NCI-H2196 (cell line): ENCODE data around the gene TAOK3.
A peak's percentile ranks its signal among the peaks of the same experiment; 100 is the strongest.
"Not testable (repeated sequence)": the region's sequence is repeated elsewhere in the genome, so short reads cannot be mapped to it uniquely, and the experiment has no call there.

Experiments used
- DNase-seq: peaks from one replicate; lab custom pipeline; 2025; ENCODE audit not compliant: unreplicated experiment; lab: John Stamatoyannopoulos, UW

TAOK3 gene

DNA sequence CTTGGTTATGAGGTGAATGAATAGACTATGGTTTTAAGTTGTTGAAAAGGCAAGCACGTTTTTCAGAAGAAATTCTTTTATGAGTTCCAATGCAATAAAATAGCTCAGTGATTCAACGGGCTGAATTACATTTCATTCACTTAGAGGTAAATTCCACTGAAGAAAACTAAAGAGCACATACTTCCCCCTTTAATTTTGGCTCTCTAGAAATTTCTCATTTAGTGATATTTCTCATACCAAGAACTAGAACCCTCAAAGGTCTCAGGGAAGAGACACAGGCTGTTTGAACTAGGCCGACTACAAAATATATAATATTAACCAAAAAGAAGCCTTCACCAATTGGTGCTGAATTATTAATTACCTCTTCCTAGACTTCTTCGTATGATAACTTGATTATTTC lies 68.6 kb downstream of the TAOK3 start:
- no peak for DNase-seq

DNA sequence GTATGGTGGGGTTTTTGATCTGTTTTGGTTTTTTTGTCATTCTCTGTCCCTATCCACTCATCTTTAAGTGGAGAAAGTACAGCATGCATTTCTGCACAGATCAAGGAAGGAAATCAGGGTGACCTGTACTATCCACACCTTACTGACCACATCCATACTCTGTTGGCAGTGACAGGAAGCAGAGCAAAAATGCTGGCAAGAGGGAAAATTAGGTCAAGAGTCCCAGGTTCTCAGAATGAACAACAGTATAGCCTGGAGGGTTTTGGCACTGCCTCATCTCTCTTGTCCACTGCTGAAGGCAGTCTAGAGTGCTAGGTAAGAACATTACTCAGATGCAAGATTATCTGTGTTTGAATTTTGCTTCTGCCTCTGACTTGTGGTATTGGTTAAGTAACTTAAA lies 70.7 kb downstream of the TAOK3 start:
- peak; percentile 16 for DNase-seq

DNA sequence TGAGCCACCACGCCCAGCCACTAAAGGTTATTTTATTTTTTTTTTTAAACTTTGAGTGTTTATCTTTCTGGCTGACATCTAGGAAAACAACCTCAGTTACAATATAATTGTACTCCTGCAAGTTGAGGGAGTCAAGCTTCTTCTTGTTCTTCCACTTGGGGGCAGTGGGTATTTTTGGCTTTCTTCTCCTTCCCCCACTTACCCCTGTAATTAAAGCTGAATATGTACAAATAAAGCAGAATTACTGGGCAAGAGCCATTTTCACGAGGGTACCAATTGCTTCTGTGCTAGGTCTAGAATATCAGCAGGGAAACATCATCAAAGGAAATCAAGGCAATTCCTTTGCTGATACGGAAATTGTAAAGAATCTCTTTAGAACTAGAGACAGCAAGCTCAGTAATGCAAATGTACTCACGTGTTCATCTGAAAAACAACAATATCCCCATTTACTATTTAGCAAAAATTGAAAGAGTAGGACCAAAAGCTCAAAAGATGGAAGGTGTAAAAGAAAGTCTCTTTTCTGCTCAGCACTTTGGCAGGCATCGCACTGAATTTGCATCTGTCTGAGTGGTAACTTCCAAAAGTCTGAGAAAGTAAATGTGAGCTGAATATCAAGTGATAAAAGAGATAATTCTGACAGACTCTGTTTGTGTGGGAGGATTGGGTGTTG lies 72.8 kb downstream of the TAOK3 start:
- DNase-seq = no peak

DNA sequence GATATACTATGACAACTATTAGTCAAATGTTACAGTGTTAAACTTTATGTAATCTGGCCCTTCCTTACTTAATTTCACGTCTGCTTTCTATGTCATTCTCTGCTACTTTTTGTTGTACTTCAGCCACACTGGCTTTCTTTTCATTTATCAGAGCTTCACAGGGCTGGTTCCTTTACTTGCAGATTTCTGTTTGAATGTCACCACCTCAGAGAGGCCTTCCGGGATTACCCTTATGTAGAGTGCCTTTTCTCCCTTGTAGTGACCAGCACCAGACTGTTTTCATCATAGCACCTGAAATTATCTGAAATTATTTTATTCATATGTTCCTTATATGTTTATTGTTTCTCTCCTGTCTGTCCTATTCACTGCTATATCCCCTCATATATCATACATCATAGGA lies 75.4 kb downstream of the TAOK3 start:
- no peak for DNase-seq

GRCh38 chr12:118292836-118293235 lies 79.9 kb downstream of the TAOK3 start:
- no peak for DNase-seq

DNA sequence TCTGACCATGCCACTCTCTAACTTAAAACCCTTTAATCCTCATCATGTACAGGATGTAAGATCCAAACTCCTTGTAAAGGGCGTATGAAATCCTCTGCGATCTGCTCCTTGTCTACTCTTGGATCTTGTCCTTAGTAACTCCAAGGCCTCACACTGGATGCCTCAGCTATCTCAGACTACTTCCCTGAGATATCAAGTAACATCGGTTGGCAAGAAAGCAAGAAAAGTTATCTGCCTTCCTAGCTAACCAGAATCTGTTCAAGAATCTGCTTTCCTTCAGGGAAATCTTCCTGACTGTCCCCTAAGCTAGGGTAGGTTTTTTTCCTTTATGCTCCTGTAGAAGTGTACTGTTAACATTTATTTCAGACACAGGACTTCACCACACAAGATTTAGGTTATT lies 82.6 kb downstream of the TAOK3 start:
- peak; percentile 1 for DNase-seq

GRCh38 chr12:118288174-118288573 lies 84.5 kb downstream of the TAOK3 start:
- no peak for DNase-seq

- no peak for DNase-seq
These were observed 85.0 kb downstream of the TAOK3 start for GRCh38 chr12:118287728-118288127.

GRCh38 chr12:118282767-118283166 lies 89.9 kb downstream of the TAOK3 start:
- no peak for DNase-seq

DNA sequence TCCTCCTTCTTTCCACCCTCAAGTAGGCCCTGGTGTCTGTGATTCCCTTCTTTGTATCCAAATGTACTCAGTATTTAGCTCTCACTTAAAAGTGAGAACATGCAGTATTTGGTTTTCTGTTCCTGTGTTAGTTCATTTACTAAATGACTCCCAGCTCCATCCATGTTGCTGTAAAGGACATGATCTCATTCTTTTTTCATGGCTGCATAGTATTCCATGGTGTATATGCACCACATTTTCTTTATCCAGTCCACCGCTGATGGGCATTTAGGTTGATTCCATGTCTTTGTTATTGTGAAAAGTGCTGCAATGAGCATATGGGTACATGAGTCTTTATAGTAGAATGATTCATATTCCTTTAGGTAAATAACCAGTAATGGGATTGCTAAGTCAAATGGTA lies 94.4 kb downstream of the TAOK3 start:
- DNase-seq = not testable (repeated sequence)

- DNase-seq = no peak
These were observed 98.6 kb downstream of the TAOK3 start for GRCh38 chr12:118274066-118274465.

DNA sequence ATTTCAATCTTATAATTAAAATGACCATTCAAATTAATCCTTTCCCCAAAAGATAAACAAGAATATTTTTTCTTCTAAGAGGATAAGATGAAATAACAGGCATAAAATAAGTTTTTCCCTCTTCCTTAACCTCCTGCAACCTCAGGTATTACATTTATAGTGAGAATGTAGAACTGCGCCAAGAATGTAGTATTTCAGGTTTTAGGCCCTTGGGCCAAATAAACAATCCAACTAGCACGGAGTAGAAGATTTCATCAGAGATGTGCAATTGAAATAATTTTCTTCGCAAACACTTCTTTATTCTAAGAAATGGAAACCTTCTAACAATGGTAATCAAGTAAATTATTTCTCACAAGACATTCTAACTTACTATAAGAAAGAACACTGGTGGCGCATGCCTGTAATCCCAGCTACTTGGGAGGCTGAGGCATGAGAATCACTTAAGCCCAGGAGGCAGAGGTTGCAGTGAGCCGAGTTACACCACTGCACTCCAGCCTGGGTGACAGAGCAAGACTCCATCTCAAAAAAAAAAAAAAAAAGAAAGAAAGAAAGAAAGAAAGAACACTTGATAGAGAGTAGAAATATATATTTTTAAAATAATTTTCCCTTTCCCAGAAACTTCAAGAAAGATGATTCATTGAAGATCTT lies 100.8 kb downstream of the TAOK3 start:
- DNase-seq = peak; percentile 10

DNA sequence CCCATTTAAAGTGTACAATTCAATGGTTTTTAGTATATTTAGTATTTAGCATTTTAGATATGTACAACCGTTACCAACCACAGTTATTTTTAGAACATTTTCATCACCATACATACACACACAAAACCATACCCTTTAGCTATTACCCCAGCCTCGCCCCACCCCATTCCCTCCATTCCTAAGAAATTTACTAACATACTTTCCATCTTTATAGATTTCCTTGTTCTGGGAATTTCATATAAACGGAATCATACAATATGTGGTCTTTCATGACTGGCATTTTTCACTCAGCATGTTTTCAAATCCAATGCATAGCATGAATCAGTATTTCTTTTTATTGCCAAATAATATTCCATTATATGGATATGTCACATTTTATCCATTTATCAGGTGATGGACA lies 101.5 kb downstream of the TAOK3 start:
- no peak for DNase-seq

- DNase-seq = no peak
These were observed 102.9 kb downstream of the TAOK3 start for GRCh38 chr12:118269806-118270205.

DNA sequence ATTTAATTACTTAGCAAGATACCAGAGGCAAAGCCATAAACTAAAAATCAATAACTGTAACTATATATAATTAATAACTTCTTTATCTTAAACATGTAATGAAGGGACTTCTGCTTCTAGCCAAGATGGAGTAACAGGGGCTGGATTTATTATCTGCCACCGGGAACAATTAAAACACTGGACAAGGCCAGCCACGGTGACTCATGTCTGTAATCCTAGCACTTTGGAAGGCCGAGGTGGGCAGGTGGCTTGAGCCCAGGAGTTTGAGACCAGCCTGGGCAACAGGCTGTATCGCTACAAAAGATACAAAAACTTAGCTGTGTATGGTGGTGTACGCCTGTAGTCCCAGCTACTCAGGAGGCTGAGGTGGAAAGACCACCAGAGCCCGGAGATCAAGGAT lies 113.6 kb downstream of the TAOK3 start:
- no peak for DNase-seq

DNA sequence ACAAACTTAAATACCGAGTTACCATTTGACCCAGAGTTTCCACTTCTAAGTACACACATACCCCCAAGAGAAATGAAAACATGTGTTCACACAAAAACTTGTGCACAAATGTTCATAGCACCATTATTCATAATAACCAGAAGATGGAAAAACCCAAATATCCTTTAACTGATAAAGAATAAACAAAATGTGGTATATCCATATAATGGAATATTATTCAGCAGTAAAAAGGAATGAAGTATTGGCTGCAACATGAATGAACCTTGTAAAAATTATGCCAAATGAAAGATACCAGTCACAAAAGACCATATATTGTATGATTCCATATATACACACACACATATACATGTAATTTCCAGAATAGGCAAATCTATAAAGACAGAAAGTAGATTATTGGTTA lies 116.4 kb downstream of the TAOK3 start:
- DNase-seq = no peak

DNA sequence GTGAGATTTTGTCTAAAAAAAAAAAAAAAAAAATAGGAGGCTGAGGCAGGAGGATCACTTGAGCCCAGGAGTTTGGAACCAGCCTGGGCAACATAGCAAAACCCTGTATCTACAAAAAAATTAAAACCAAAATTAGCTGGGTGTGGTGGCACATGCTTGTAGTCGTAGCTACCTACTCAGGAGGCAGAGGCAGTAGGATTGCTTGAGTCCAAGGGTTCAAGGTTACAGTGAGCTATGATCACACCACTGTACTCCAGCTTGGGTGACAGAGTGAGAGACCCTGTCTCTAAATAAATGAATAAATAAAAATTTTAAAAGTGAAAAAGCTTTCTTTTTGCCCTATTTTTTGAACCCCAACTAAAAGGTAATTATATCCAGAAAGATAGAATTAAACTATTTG lies 123.2 kb downstream of the TAOK3 start:
- DNase-seq = no peak

- not testable (repeated sequence) for DNase-seq
These were observed 126.8 kb downstream of the TAOK3 start for GRCh38 chr12:118245886-118246285.

DNA sequence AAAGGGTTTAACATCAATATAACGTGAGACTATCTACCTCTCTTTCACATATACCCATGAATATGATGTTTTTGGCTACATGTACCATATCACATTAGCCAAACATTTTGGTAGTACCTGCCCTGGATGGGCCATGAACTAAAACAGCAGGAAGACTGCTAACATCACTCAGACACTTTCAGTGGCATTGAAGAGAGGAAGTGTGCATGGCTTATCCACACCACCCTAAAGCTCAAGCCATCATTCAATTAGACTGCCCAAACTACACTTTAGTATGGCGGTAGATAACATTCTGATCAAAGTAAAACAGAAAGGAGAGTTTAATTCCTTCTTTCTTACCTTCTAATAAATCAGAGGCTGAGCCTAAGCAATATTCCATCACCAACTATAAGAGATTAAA lies 133.8 kb downstream of the TAOK3 start:
- DNase-seq = no peak

DNA sequence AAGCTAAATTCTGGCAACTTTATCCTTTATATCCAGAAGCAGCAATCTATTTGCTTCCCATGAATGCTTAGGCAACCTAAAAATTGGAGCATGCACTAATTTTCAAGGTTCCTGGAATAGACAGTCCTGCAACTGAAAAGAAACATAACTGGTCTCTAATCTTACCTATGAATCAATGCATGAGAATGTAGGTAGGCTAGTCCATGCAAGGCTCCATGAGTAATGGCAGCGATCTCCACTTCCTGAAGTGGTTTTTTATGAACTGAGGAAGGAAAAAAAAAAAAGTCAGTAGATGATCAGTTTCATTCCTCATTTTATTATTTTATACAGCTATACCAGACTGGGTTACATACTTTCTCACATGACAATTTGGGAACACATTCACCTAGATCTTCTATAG lies 134.8 kb downstream of the TAOK3 start:
- DNase-seq = no peak

- no peak for DNase-seq
These were observed 135.5 kb downstream of the TAOK3 start for GRCh38 chr12:118237052-118237665.

DNA sequence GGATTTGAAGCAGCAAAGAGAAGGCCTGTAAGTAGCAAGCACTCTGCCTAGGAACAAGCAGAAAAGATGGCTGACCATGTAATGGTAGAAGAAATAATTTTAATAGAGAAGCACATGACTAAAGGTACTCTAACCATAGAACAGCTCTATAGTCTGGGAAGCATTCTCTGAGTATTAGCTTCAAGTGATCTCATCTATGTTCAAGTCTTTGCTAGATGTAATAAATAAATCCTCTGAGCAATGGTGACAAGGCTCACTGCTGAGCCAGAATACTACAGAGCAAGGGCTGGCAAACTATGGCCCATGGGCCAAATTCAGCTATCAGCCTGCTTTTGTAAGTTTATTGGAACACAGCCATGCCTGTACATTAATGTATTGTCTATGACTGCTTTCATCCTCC lies 152.0 kb downstream of the TAOK3 start:
- DNase-seq = no peak

DNA sequence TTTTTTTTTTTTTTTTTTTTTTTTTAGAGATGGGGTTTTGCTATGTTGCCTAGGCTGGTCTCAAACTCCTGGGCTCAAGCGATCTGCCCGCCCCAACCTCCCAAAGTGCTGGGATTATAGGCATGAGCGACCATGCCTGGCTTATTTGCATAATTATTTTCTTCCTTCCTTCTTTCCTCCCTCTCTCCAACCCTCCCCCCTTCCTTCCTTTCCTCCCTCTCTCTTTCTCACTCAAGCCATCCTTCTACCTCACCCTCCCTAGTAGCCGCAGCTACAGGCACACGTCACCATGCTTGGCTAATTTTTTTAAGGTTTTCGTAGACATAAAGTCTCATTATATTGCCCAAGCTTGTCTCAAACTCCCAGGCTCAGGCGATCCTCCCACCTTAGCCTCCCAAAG lies 152.9 kb downstream of the TAOK3 start:
- DNase-seq = no peak
